ENCODE data around the gene SLX9.

- TF ChIP-seq CTCF (conservative IDR thresholded peaks at IDR 0.05; ENCODE audit: low read depth, low read length) (no peak), EZH2 (IDR thresholded peaks at IDR 0.05; ENCODE audit: low read length, unreplicated experiment) (no peak), EZH2phosphoT487 (IDR thresholded peaks at IDR 0.05; ENCODE audit: borderline replicate concordance, low read length) (no peak)
Measured at GRCh38 chr21:44930543-44930981, 9.3 kb upstream of the SLX9 start.
